SU-DHL-6 (cell line): ENCODE results near the gene DOCK3.

Experiments
- EZH2phosphoT487 ChIP-seq: fragments of 200-600 bp; sonication (generic), shearing (Covaris generic); conservative IDR thresholded peaks from 2 replicates; pipeline ENCODE4 v1.6.1; 2018; ENCODE audit warnings: mild to moderate bottlenecking, antibody characterized with exemption, low read length, moderate library complexity, mixed read lengths
- TF ChIP-seq, protein P1 (sequence below): fragments of 200-600 bp; sonication (generic); IDR thresholded peaks from one replicate; pipeline ENCODE4 v1.5.1; 2017; ENCODE audit warnings: antibody characterized with exemption, mild to moderate bottlenecking, low read length, moderate library complexity; ENCODE audit not compliant: insufficient read depth, poor library complexity, severe bottlenecking

DNA sequence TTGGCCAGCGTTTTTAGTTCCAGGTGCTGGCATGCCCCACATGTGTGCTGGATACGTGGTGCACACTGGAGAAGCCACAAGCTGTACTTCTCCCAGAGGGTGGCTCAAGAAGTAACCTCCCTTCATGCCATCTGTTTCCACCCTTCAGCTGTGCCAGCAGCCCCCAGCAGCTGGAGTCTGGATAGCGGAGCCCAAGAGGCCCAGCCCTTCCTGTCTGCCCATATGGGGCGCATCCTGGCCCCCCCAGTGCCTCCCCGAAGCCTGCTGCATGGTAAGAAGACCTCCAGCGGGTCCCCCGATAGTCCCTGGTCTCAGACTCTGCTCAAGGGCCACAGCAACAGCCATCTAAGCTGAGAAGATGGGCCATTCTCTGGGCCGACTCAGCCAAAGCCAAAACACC is 704.6 kb downstream of the DOCK3 start:
- TF ChIP-seq EZH2phosphoT487: no peak
- TF ChIP-seq, protein P1, sequence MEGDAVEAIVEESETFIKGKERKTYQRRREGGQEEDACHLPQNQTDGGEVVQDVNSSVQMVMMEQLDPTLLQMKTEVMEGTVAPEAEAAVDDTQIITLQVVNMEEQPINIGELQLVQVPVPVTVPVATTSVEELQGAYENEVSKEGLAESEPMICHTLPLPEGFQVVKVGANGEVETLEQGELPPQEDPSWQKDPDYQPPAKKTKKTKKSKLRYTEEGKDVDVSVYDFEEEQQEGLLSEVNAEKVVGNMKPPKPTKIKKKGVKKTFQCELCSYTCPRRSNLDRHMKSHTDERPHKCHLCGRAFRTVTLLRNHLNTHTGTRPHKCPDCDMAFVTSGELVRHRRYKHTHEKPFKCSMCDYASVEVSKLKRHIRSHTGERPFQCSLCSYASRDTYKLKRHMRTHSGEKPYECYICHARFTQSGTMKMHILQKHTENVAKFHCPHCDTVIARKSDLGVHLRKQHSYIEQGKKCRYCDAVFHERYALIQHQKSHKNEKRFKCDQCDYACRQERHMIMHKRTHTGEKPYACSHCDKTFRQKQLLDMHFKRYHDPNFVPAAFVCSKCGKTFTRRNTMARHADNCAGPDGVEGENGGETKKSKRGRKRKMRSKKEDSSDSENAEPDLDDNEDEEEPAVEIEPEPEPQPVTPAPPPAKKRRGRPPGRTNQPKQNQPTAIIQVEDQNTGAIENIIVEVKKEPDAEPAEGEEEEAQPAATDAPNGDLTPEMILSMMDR: no peak
